Prostate gland (tissue), 2 donors: ENCODE measurements around the gene MAPK14. TPM values are rescaled to one million over a fixed set of nuclear protein-coding genes. Genes with fewer than 3 reads are reported as not detected.
"Not testable (repeated sequence)": the region's sequence is repeated elsewhere in the genome, so short reads cannot be mapped to it uniquely, and the experiment has no call there.

Source experiments
- DNase-seq: peaks from one replicate; pipeline ENCODE4 v3.0.0-alpha.2; 2019; ENCODE audit warnings: low spot score
- H3K27ac ChIP-seq, 2 donors: fragments of 200-600 bp; sonication (generic); 2 replicates each; pipeline ENCODE4 v1.5.1; 2017 to 2019
- H3K27me3 ChIP-seq: fragments of 200-600 bp; sonication (generic); replicated peaks from 2 replicates; pipeline ENCODE4 v1.5.1; 2019; ENCODE audit not compliant: insufficient read depth
- H3K36me3 ChIP-seq, 2 donors: fragments of 200-600 bp; sonication (generic); 1 replicate in 1 of 2; 2 replicates in 1 of 2; pipeline versions ENCODE4 v1.5.1 to v1.8.1; 2017 to 2019
- H3K4me1 ChIP-seq: fragments of 200-600 bp; sonication (generic); replicated peaks from 2 replicates; pipeline ENCODE4 v1.5.1; 2019
- H3K4me3 ChIP-seq, 2 donors: fragments of 200-600 bp; sonication (generic); 2 replicates each; pipeline ENCODE4 v1.5.1; 2017 to 2019
- H3K9me3 ChIP-seq: fragments of 200-600 bp; sonication (generic); 2 replicates; pipeline ENCODE4 v1.5.1; 2017
- CTCF ChIP-seq, 4 experiments: fragments of 200-600 bp in 2 of 4; fragments of 450-650 bp in 2 of 4; sonication (generic) in 2 of 4; IDR thresholded peaks; 1 replicate in 3 of 4; 2 replicates in 1 of 4; pipeline ENCODE4 v1.5.1; 2016 to 2019; ENCODE audit warnings: antibody characterized with exemption in 4 of 4, mild to moderate bottlenecking in 2 of 4, moderate library complexity in 2 of 4
- POLR2A ChIP-seq: fragments of 450-650 bp; IDR thresholded peaks from one replicate; pipeline ENCODE4 v1.6.1; 2016; ENCODE audit warnings: antibody characterized with exemption, mild to moderate bottlenecking
- POLR2AphosphoS5 ChIP-seq: sonication (generic); formaldehyde crosslinking; IDR thresholded peaks from one replicate; pipeline ENCODE4 v1.6.1; 2017; ENCODE audit warnings: antibody characterized with exemption
- WGBS: methylation state at CpG from one replicate; pipeline ENCODE4 v1.1.5; 2018; 5-methylcytosine and 5-hydroxymethylcytosine counted together
- intact Hi-C: fragments of 100-400 bp; cut with DNase I; formaldehyde crosslinking; loops from one replicate; pipeline ENCODE4 v1.14.2; 2022
- total RNA-seq, 2 donors: library from RNA; depleted of rRNA; stranded (reverse); fragments of >200 nt; gene quantifications; one replicate each; pipeline ENCODE4 v1.1.0, GENCODE V29; 2016

MAPK14 gene
- 10 to 100 TPM; 36.7 to 43.2 TPM for total RNA-seq

GRCh38 chr6:36027501-36028087, at the start of gene MAPK14:
MAPK14 (plus strand) TSS chr6:36027808; CDS start chr6:36028158, 350 bp downstream.
- H3K27me3 ChIP-seq = no peaks in the 10 kb centered on the region
- no peaks in the 10 kb centered on the region for H3K9me3 ChIP-seq
- intact Hi-C loops = loop anchor here (1.0 to 10.0 kb wide), 4 partner anchors 68 to 445 kb away; partner anchors contain the start of gene BRPF3
- TF ChIP-seq POLR2A (peak; percentile 95), CTCF (IDR thresholded peaks at IDR 0.05) (peak; percentile 79 to 99 (median 96)), POLR2AphosphoS5 (peak; percentile 99)
- DNase-seq = peak; percentile 100
- peak within 1 kb of the TSS; percentile 99 for H3K4me3 ChIP-seq
- no peaks in the 10 kb centered on the region for H3K4me1 ChIP-seq
- H3K27ac ChIP-seq = peak within 1 kb of the TSS; percentile 87 to 93
- under 1% methylated on average over 62 of the region's 62 CpGs for WGBS
- H3K36me3 ChIP-seq = no peaks in the 10 kb centered on the region

- H3K36me3 ChIP-seq, H3K4me1 ChIP-seq, H3K27me3 ChIP-seq, intact Hi-C loops, DNase-seq, H3K9me3 ChIP-seq, H3K4me3 ChIP-seq, H3K27ac ChIP-seq: not testable (repeated sequence)
- WGBS = 90% methylated on average over 1 of the region's 1 CpG
These were observed 47.5 kb upstream of the MAPK14 start for GRCh38 chr6:35980126-35980525.

GRCh38 chr6:35980991-35981645, 46.5 kb upstream of the MAPK14 start:
- Histone ChIP-seq H3K27ac (no peak overlapping the region), H3K36me3 (no peaks in the 10 kb centered on the region), H3K27me3 (no peaks in the 10 kb centered on the region), H3K4me3 (no peak overlapping the region), H3K9me3 (no peaks in the 10 kb centered on the region), H3K4me1 (no peaks in the 10 kb centered on the region)
- no peak for DNase-seq
- WGBS = 84% methylated on average over 6 of the region's 6 CpGs
- intact Hi-C loops = no loop called here
- TF ChIP-seq POLR2AphosphoS5 (no peak), POLR2A (no peak), CTCF (IDR thresholded peaks at IDR 0.05) (no peak)

- intact Hi-C loops = no loop called here
- WGBS = 86% methylated on average over 4 of the region's 4 CpGs
These were observed 42.9 kb upstream of the MAPK14 start for GRCh38 chr6:35984701-35985100.

GRCh38 chr6:35988047-35988446, 39.6 kb upstream of the MAPK14 start:
- H3K4me1 ChIP-seq, H3K9me3 ChIP-seq, intact Hi-C loops, H3K4me3 ChIP-seq, H3K27me3 ChIP-seq, H3K36me3 ChIP-seq, H3K27ac ChIP-seq, DNase-seq: not testable (repeated sequence)
- WGBS = 86% methylated on average over 9 of the region's 9 CpGs

More at GRCh38 chr6:35984701-35985100, 42.9 kb upstream of the MAPK14 start:
- no peaks in the 10 kb centered on the region for H3K4me1 ChIP-seq
- TF ChIP-seq POLR2AphosphoS5 (no peak), CTCF (IDR thresholded peaks at IDR 0.05) (no peak), POLR2A (no peak)
- H3K27me3 ChIP-seq = no peaks in the 10 kb centered on the region
- H3K9me3 ChIP-seq = no peaks in the 10 kb centered on the region
- DNase-seq = no peak
- H3K4me3 ChIP-seq = no peak overlapping the region
- no peaks in the 10 kb centered on the region for H3K36me3 ChIP-seq
- H3K27ac ChIP-seq = no peak overlapping the region

GRCh38 chr6:35993150-35993549, 34.5 kb upstream of the MAPK14 start:
- WGBS = 78% methylated on average over 3 of the region's 3 CpGs
- TF ChIP-seq POLR2AphosphoS5 (no peak), CTCF (IDR thresholded peaks at IDR 0.05) (no peak), POLR2A (no peak)

More at GRCh38 chr6:35993150-35993549, 34.5 kb upstream of the MAPK14 start:
- H3K36me3 ChIP-seq = no peaks in the 10 kb centered on the region
- no peaks in the 10 kb centered on the region for H3K4me1 ChIP-seq
- intact Hi-C loops = no loop called here
- no peak overlapping the region for H3K4me3 ChIP-seq
- no peak overlapping the region for H3K27ac ChIP-seq
- H3K9me3 ChIP-seq = no peaks in the 10 kb centered on the region
- H3K27me3 ChIP-seq = no peaks in the 10 kb centered on the region
- no peak for DNase-seq
